ENCODE data around the gene TBC1D10A. TPM values are rescaled to one million over a fixed set of nuclear protein-coding genes. Genes with fewer than 3 reads are reported as not detected.

The TBC1D10A gene
- polyA plus RNA-seq, 1 donor (not counting 4 experiments of a cell fraction or from before 2014, with no cell fraction given): 17.8 TPM

- Histone ChIP-seq H3K79me2 (ENCODE audit: control insufficient read depth, insufficient read depth, low read length) (no peaks in the 10 kb centered on the region), H3K4me1 (ENCODE audit: control insufficient read depth, extremely low read depth, insufficient read depth, low read length) (no peaks in the 10 kb centered on the region), H2AFZ (ENCODE audit: control insufficient read depth, low read length) (no peak overlapping the region), H3K9me3 (ENCODE audit: control insufficient read depth, low read depth, low read length) (no peaks in the 10 kb centered on the region), H3K9me1 (ENCODE audit: control insufficient read depth, extremely low read depth, insufficient read depth, low read length) (no peaks in the 10 kb centered on the region), H3K4me2 (ENCODE audit: control insufficient read depth, extremely low read depth, insufficient read depth, low read depth, low read length) (no peak overlapping the region), H3K27ac (ENCODE audit: control insufficient read depth, insufficient read depth, low read length) (no peak overlapping the region), H3K27me3 (ENCODE audit: control insufficient read depth, extremely low read depth, insufficient read depth, low read length) (no peaks in the 10 kb centered on the region), H4K20me1 (ENCODE audit: control insufficient read depth, extremely low read depth, insufficient read depth, low read length) (no peaks in the 10 kb centered on the region), H3K36me3 (ENCODE audit: control insufficient read depth in 2 of 2, extremely low read depth in 1 of 2, insufficient read depth in 2 of 2, low read length in 2 of 2) (no peaks in the 10 kb centered on the region), H3K9ac (ENCODE audit: control insufficient read depth, extremely low read depth, insufficient read depth, low read length) (no peak overlapping the region), H3K4me3 (ENCODE audit: control insufficient read depth in 2 of 3, extremely low read depth in 1 of 3, insufficient read depth in 2 of 3, low read depth in 1 of 3, low read length in 3 of 3) (no peak overlapping the region)
- FAIRE-seq: no peak
- TF ChIP-seq EZH2 (IDR thresholded peaks at IDR 0.05; ENCODE audit: low read length): no peak
- TF ChIP-seq CTCF (optimal IDR thresholded peaks at IDR 0.05 in 1 of 3, IDR thresholded peaks at IDR 0.05 in 1 of 3, conservative IDR thresholded peaks at IDR 0.05 in 1 of 3; ENCODE audit: extremely low read depth in 1 of 3, insufficient read depth in 2 of 3, low read length in 3 of 3): no peak
- dilution Hi-C loops (cut with MboI; ENCODE audit: extremely low pct_ligation_motif_present, low sequenced_read_pairs): no loop called here
- DNase-seq (ENCODE audit: low read depth, low spot score): no peak
Observed at GRCh38 chr22:30365891-30366290, 39.1 kb upstream of the TBC1D10A start.

GRCh38 chr22:30362651-30363281 lies 36.0 kb upstream of the TBC1D10A start:
- no peak overlapping the region for H2AFZ ChIP-seq (ENCODE audit: control insufficient read depth, low read length)
- no peaks in the 10 kb centered on the region for H3K36me3 ChIP-seq (ENCODE audit: control insufficient read depth in 2 of 2, extremely low read depth in 1 of 2, insufficient read depth in 2 of 2, low read length in 2 of 2)
- no peaks in the 10 kb centered on the region for H3K9me1 ChIP-seq (ENCODE audit: control insufficient read depth, extremely low read depth, insufficient read depth, low read length)
- H4K20me1 ChIP-seq (ENCODE audit: control insufficient read depth, extremely low read depth, insufficient read depth, low read length): no peaks in the 10 kb centered on the region
- dilution Hi-C loops (cut with MboI; ENCODE audit: extremely low pct_ligation_motif_present, low sequenced_read_pairs): no loop called here
- FAIRE-seq: no peak
- TF ChIP-seq CTCF (optimal IDR thresholded peaks at IDR 0.05 in 1 of 3, IDR thresholded peaks at IDR 0.05 in 1 of 3, conservative IDR thresholded peaks at IDR 0.05 in 1 of 3; ENCODE audit: extremely low read depth in 1 of 3, insufficient read depth in 2 of 3, low read length in 3 of 3): no peak
- no peak for TF ChIP-seq EZH2 (IDR thresholded peaks at IDR 0.05; ENCODE audit: low read length)
- no peak overlapping the region for H3K27ac ChIP-seq (ENCODE audit: control insufficient read depth, insufficient read depth, low read length)
- no peak overlapping the region for H3K4me2 ChIP-seq (ENCODE audit: control insufficient read depth, extremely low read depth, insufficient read depth, low read depth, low read length)
- no peaks in the 10 kb centered on the region for H3K27me3 ChIP-seq (ENCODE audit: control insufficient read depth, extremely low read depth, insufficient read depth, low read length)
- H3K9me3 ChIP-seq (ENCODE audit: control insufficient read depth, low read depth, low read length): no peaks in the 10 kb centered on the region
- H3K4me3 ChIP-seq (ENCODE audit: control insufficient read depth in 2 of 3, extremely low read depth in 1 of 3, insufficient read depth in 2 of 3, low read depth in 1 of 3, low read length in 3 of 3): no peak overlapping the region
- H3K79me2 ChIP-seq (ENCODE audit: control insufficient read depth, insufficient read depth, low read length): no peaks in the 10 kb centered on the region
- no peak for DNase-seq (ENCODE audit: low read depth, low spot score)
- H3K4me1 ChIP-seq (ENCODE audit: control insufficient read depth, extremely low read depth, insufficient read depth, low read length): no peaks in the 10 kb centered on the region
- no peak overlapping the region for H3K9ac ChIP-seq (ENCODE audit: control insufficient read depth, extremely low read depth, insufficient read depth, low read length)

All from keratinocyte (primary cell).